Mesenteric fat pad (tissue), 1 donor: Measurements from ENCODE around the gene GATB. TPM values are rescaled to one million over a fixed set of nuclear protein-coding genes. Genes with fewer than 3 reads are reported as not detected.

Experiments used
- DNase-seq: peaks from one replicate; pipeline ENCODE4 v3.0.0-alpha.2; 2020; ENCODE audit warnings: low spot score
- total RNA-seq: library from RNA; stranded (reverse); fragmentation: NEBNext Ultra II Directional; extraction: Animal tissue kit (Norgen Biotek cat#: 25700); gene quantifications from one replicate; pipeline ENCODE4 v1.2.1, GENCODE V29; 2021
- donor health status: DM: yes; HTN: yes; CAD: no.

GATB gene
- total RNA-seq, 1 donor from 2014 or later: 16.6 TPM

GRCh38 chr4:151656058-151656457 is 104.7 kb downstream of the GATB start:
- DNase-seq: no peak

GRCh38 chr4:151653548-151653918 is 107.3 kb downstream of the GATB start:
- DNase-seq: no peak

- DNase-seq: no peak
Observed at GRCh38 chr4:151652841-151653547, 107.8 kb downstream of the GATB start.

GRCh38 chr4:151651496-151651895 is 109.3 kb downstream of the GATB start:
- no peak for DNase-seq

- no peak for DNase-seq
Observed at GRCh38 chr4:151649479-151649878, 111.3 kb downstream of the GATB start.

- DNase-seq: no peak
Observed at GRCh38 chr4:151646322-151646721, 114.5 kb downstream of the GATB start.

- DNase-seq: no peak
Observed at GRCh38 chr4:151644622-151645021, 116.2 kb downstream of the GATB start.

GRCh38 chr4:151643564-151643963 is 117.2 kb downstream of the GATB start:
- no peak for DNase-seq

GRCh38 chr4:151641983-151642382 is 118.8 kb downstream of the GATB start:
- no peak for DNase-seq

- DNase-seq: no peak
Observed at GRCh38 chr4:151641167-151641566, 119.6 kb downstream of the GATB start.

- no peak for DNase-seq
Observed at GRCh38 chr4:151640381-151640780, 120.4 kb downstream of the GATB start.

GRCh38 chr4:151638295-151638858 is 122.4 kb downstream of the GATB start:
- no peak for DNase-seq

GRCh38 chr4:151631349-151631748 is 129.5 kb downstream of the GATB start:
- DNase-seq: no peak

- no peak for DNase-seq
Observed at GRCh38 chr4:151629097-151629783, 131.6 kb downstream of the GATB start.

- DNase-seq: no peak
Observed at GRCh38 chr4:151628001-151628608, 132.7 kb downstream of the GATB start.

GRCh38 chr4:151627491-151627890 is 133.3 kb downstream of the GATB start:
- no peak for DNase-seq

- DNase-seq: no peak
Observed at GRCh38 chr4:151626751-151627150, 134.1 kb downstream of the GATB start.

- DNase-seq: no peak
Observed at GRCh38 chr4:151626228-151626627, 134.6 kb downstream of the GATB start.

- no peak for DNase-seq
Observed at GRCh38 chr4:151624626-151625565, 135.9 kb downstream of the GATB start.
